ENCODE results near the gene ADGRB2. TPM values are rescaled to one million over a fixed set of nuclear protein-coding genes. Genes with fewer than 3 reads are reported as not detected.

The ADGRB2 gene
- total RNA-seq, 4 donors from 2014 or later: 3.3 to 39.1 (median 17.2) TPM

GRCh38 chr1:31694964-31695313 lies 69.2 kb downstream of the ADGRB2 start:
- Histone ChIP-seq H3K4me1 (peaks cover 0 to 7% (median 3%) of the 10 kb centered on the region in 4 donors), H3K27ac (no peak overlapping the region), H3K4me3 (no peak overlapping the region), H3K27me3 (no peaks in the 10 kb centered on the region), H3K9me3 (no peaks in the 10 kb centered on the region), H3K36me3 (no peaks in the 10 kb centered on the region)
- TF ChIP-seq CTCF (IDR thresholded peaks at IDR 0.05) (no peak), POLR2A (IDR thresholded peaks at IDR 0.05) (no peak)
- no peak for DNase-seq

GRCh38 chr1:31694069-31694963 lies 69.8 kb downstream of the ADGRB2 start:
- Histone ChIP-seq H3K27me3 (no peaks in the 10 kb centered on the region), H3K4me1 (peaks cover 0 to 2% (median under 1%) of the 10 kb centered on the region in 4 donors), H3K4me3 (no peak overlapping the region), H3K27ac (no peak overlapping the region), H3K9me3 (no peaks in the 10 kb centered on the region), H3K36me3 (no peaks in the 10 kb centered on the region)
- no peak for DNase-seq
- TF ChIP-seq CTCF (IDR thresholded peaks at IDR 0.05) (no peak), POLR2A (IDR thresholded peaks at IDR 0.05) (no peak)

GRCh38 chr1:31693231-31693630 lies 70.9 kb downstream of the ADGRB2 start:
- no peak overlapping the region for H3K27ac ChIP-seq

GRCh38 chr1:31691951-31692350 lies 72.2 kb downstream of the ADGRB2 start:
- Histone ChIP-seq H3K27me3 (no peaks in the 10 kb centered on the region), H3K4me1 (peaks cover 0 to 5% (median 0%) of the 10 kb centered on the region in 4 donors), H3K36me3 (no peaks in the 10 kb centered on the region), H3K27ac (no peak overlapping the region), H3K9me3 (no peaks in the 10 kb centered on the region), H3K4me3 (no peak overlapping the region)
- no peak for TF ChIP-seq POLR2A (IDR thresholded peaks at IDR 0.05)
- no peak for TF ChIP-seq CTCF (IDR thresholded peaks at IDR 0.05)
- DNase-seq: no peak

More at GRCh38 chr1:31693231-31693630, 70.9 kb downstream of the ADGRB2 start:
- no peaks in the 10 kb centered on the region for H3K9me3 ChIP-seq
- H3K36me3 ChIP-seq: no peaks in the 10 kb centered on the region
- TF ChIP-seq CTCF (IDR thresholded peaks at IDR 0.05) (no peak), POLR2A (IDR thresholded peaks at IDR 0.05) (no peak)
- H3K4me3 ChIP-seq: no peak overlapping the region
- peaks cover 0 to 5% (median 0%) of the 10 kb centered on the region in 4 donors for H3K4me1 ChIP-seq
- H3K27me3 ChIP-seq: no peaks in the 10 kb centered on the region
- DNase-seq: no peak

GRCh38 chr1:31691446-31691845 lies 72.7 kb downstream of the ADGRB2 start:
- H3K4me1 ChIP-seq: peaks cover 0 to 5% (median 0%) of the 10 kb centered on the region in 4 donors
- H3K36me3 ChIP-seq: no peaks in the 10 kb centered on the region
- H3K27me3 ChIP-seq: no peaks in the 10 kb centered on the region
- TF ChIP-seq POLR2A (IDR thresholded peaks at IDR 0.05): no peak
- TF ChIP-seq CTCF (IDR thresholded peaks at IDR 0.05): no peak
- no peaks in the 10 kb centered on the region for H3K9me3 ChIP-seq
- no peak overlapping the region for H3K27ac ChIP-seq
- no peak for DNase-seq
- no peak overlapping the region for H3K4me3 ChIP-seq
